Gastrocnemius medialis (tissue), 4 donors: ENCODE results near the gene STK4.

Experiments
- CTCF ChIP-seq, 5 experiments: fragments of 450-650 bp in 3 of 5; fragments of 200-600 bp in 2 of 5; sonication (generic) in 2 of 5; IDR thresholded peaks in 4 of 5; conservative IDR thresholded peaks in 1 of 5; 1 replicate in 4 of 5; 2 replicates in 1 of 5; pipeline ENCODE4 v1.5.1; 2016 to 2019; ENCODE audit warnings: antibody characterized with exemption in 5 of 5, mild to moderate bottlenecking in 3 of 5, moderate library complexity in 3 of 5
- POLR2A ChIP-seq, 2 donors: fragments of 450-650 bp; IDR thresholded peaks; one replicate each; pipeline ENCODE4 v1.6.1; 2017; ENCODE audit warnings: antibody characterized with exemption in 2 of 2, mild to moderate bottlenecking in 2 of 2, moderate library complexity in 2 of 2

- no peak for TF ChIP-seq POLR2A (IDR thresholded peaks at IDR 0.05)
- TF ChIP-seq CTCF (IDR thresholded peaks at IDR 0.05 in 4 of 5, conservative IDR thresholded peaks at IDR 0.05 in 1 of 5): no peak
Observed at GRCh38 chr20:44961870-44962267, 4.4 kb upstream of the STK4 start.
